ENCODE results near the gene NUPR1. TPM values are rescaled to one million over a fixed set of nuclear protein-coding genes. Genes with fewer than 3 reads are reported as not detected.
"Not testable (repeated sequence)": the region's sequence is repeated elsewhere in the genome, so short reads cannot be mapped to it uniquely, and the experiment has no call there.

NUPR1 gene, protein sequence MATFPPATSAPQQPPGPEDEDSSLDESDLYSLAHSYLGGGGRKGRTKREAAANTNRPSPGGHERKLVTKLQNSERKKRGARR
- total RNA-seq: 44.9 TPM

DNA sequence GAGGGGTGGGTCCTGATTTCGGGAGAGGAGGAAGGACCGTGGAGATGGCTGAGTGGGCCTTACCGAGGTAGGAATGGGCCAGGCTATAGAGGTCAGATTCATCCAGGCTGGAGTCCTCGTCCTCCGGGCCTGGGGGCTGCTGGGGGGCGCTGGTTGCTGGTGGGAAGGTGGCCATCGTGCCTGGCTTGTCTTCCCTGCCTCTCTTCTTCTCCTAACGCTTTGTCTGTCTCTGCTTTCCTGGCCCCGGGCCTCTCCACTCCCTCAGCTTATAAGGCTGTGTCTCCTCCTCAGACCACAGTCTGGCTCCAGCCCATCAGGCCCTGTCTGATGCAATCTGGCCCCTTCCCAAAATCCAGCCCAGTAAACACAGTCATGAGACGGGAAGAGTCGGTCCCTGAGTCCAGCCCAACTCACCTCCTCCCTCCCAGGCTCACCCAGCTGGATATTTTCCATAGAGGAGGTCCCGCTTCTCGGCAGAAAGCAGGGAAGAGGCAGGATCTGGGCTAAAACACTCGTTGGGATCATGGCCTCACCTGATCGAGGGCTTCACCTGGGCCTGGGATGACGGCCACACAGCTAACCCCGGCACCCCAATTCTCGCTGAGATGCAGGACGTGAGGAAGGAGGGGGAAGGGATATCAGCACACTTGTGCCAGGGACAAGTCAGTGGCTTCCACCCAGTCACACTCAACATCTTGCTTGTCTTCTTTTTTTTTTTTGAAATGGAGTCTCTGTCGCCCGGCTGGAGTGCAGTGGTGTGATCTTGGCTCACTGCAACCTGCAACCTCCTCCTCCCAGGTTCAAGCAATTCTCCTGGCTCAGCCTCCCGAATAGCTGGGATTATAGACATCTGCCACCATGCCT lies at the start of gene NUPR1:
Gene NUPR1, minus strand, starts transcription at position 242 of the 864 bp plus-strand sequence. Its CDS starts 67 bp downstream, at position 175.
- DNase-seq (ENCODE audit: low spot score): peak; percentile 90

DNA sequence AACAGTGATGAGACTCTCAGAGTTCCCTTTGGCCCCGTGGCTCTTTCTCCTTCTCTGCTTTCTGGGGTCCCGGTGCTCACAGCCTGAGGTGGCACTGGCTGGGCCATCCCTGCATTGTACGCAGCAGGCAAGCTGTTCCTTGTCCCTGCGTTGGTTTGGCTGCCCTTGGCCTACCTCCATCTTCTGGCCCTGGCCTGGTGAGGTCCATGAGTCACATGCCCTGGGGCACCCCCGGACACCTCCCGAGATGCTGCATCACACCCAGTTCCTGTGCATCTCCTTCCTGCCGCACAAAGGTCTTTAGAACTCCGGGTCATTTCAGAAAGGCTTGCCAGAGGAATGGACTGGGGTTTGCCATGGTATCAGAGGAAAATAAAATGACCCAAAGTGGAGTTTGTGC lies 48.6 kb upstream of the NUPR1 start:
- no peak for DNase-seq (ENCODE audit: low spot score)

DNA sequence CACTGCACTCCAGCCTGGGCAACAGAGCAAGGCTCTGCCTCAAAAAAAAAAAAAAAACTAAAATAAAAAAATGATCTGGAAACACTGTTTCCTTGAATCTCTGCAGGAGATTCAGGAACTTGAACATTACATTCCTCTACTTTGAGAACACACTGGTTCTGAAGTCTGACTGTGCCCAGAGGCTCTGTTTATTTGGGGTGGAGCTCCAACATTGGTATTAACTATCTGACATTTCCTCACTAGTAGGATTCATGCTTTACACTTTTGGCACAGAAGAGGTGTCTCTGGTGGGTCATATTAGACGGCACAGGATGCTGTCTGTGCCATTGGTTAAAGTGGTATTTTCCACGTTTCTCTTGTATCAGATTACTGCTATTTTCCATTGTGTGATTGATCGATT lies 47.7 kb upstream of the NUPR1 start:
- DNase-seq (ENCODE audit: low spot score): no peak

GRCh38 chr16:28585674-28586073 lies 46.9 kb upstream of the NUPR1 start:
- DNase-seq (ENCODE audit: low spot score): no peak

DNA sequence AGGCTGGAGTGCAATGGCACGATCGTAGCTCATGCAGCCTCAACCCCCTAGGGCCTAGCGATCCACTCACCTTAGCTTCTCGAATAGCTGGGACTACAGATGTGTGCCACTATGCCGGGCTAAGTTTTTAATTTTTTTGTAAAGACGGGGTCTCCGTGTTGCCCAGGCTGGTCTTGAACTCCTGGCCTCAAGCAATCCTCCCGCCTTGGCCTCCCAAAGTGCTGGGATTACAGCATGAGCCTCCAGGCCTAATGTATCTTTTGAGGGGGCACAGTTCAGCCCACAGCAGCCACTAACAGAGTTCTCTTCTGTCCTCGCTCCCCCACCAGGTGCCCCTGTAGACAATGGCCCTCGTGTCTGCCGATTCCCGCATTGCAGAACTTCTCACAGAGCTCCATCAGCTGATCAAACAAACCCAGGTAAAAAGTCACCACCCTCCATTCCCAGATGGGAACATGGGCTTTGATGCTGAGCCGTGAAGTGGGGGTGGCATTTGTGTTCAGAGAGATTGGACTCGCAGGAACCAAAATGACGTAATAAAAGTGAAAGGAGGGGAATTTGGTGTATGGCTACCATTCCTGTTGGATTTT lies 42.0 kb upstream of the NUPR1 start:
- DNase-seq (ENCODE audit: low spot score): no peak

- DNase-seq (ENCODE audit: low spot score): no peak
Measured at GRCh38 chr16:28575446-28576109, 36.8 kb upstream of the NUPR1 start.

GRCh38 chr16:28574925-28575324 lies 36.2 kb upstream of the NUPR1 start:
- no peak for DNase-seq (ENCODE audit: low spot score)

DNA sequence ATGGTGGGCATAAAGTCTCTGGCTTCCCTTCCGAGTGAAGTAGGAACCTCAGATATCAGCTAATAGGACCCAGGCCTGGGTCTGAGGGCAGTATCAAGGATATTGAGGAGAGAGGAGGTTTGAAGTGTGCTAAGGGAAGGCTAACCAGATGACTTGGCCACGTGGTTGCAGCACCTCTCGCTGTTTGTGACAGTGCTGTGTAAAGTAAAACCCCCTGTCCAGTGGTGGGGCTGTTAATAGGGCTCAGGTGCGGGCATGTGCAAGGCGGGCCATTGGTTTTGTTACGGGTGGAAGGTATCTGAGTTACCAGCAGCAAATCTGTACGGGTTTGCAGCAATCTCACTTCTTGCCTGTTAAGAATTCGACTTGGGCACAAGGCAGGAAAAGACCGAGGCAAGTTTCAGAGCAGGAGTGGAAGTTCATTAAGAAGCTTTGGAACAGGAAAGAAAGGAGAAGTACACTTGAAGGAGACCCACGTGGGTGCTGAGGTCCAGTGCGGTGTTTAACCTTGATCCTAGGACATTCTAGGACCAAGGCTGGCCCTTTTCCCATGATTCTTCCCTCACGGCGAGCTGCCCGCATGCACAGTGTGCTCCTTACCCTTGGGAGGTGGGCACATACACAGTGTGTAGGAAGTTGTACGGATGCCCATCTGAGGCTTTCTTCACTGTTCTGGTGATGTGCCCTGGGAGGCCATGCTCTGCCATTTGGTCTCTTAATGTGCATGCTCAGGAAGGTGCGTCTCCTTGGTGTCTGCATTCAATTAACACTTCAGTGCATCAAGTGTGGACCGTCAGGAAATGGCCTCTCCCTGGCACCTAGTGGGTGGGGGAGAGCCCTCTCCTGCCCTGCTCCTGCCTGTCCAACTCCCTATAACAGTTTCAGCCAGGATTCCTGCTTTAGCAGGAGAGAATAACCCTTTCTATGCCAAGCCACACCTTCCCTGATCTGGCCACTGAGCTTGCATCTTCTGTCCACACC lies 35.3 kb upstream of the NUPR1 start:
- DNase-seq (ENCODE audit: low spot score): no peak

- no peak for DNase-seq (ENCODE audit: low spot score)
Measured at GRCh38 chr16:28572696-28573510, 34.1 kb upstream of the NUPR1 start.

DNA sequence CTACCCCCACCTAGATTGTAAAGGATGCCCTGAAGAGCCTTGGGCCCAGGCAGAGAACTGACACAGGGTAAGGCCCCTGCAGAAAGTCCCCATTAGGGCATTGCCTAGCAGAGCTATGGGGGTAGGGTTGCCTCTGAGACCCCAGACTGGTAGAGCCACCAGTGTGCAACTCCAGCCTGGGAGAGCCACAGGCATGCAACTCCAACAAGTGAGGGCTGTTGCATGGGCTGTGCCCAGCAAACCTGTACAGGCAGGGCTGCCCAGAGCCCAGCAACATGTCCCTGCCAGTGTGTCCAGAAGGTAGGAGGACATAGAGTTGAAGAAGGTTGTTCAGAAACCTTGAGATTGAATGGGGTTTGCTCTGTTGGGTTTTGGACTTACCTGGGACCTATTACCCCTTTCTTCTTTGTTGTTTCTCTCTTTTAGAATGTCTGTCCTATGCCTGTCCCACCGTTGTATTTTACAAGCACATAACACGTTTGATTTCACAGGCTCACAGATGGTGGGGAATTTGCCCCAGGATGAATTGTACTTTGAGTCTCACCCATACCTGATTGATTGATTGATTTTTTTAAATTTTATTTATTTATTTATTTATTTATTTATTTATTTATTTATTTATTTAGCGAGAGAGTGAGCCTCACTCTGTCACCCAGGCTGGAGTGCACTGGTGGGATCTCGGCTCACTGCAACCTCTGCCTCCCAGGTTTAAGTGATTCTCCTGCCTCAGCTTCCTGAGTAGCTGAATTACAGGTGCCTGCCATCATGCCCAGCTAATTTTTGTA lies 31.4 kb upstream of the NUPR1 start:
- DNase-seq (ENCODE audit: low spot score): no peak

DNA sequence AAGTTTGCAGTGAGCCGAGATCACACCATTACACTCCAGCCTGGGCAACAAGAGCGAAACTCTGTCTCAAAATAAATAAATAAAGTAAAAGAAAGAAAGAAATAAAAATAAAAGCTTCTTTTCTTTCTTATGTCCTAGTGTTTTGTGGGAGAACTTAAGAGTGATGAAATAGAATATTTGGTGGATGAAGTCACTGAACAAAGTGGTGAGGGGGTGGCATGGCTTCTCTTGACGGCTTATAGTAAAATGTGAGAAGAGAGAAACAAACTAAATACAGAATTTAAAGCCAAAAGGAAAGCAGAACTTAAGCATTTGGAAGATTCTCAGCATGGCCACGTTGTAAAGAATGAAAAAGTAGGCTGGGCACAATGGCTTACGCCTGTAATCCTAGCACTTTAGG lies 30.2 kb upstream of the NUPR1 start:
- DNase-seq (ENCODE audit: low spot score): no peak

DNA sequence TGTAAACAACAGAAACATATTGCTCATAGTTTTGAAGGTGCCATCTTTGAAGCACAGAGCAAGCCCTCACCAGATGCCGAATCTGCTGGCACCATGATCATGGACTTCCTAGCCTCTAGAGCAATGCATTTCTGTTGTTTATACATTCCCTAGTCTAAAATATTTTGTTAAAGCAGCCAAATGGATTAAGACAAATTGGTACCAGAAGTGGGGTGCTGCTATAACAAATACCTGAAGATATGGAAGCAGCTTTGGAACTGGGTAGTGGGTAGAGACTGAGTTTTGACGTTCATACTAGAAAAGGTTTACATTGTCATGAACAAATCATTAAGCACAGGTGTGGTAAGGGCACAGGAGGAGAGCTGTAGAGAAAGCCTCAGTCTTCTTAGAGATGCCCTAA lies 28.5 kb upstream of the NUPR1 start:
- no peak for DNase-seq (ENCODE audit: low spot score)

DNA sequence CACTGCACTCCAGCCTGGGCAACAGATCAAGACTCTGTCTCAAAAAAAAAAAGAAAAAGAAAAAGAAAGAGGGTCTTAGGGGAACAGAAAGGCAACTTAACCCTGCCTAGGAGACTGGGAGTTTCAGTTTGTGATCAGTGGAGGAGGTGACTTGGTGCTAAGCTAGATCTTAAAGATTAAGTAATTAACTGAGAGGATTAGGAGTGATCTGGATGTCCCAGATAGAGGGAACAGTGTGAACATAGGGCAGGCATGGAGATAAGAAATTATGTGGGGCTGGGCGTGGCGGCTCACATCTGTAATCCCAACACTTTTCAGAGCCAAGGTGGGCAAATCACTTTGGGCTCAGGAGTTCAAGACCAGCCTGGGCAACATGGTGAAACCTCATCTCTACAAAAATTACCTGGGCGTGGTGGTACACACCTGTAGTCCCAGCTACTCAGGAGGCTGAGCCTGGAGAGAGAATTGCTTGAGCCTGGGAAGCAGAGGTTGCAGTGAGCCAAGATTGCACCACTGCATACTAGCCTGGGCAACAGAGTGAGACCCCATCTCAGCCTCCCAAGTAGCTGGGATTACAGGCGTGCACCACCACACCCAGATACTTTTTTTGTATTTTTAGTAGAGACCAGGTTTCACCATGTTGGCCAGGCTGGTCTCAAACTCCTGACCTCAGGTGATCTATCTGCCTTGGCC lies 27.6 kb upstream of the NUPR1 start:
- not testable (repeated sequence) for DNase-seq (ENCODE audit: low spot score)

GRCh38 chr16:28563218-28563617 lies 24.4 kb upstream of the NUPR1 start:
- DNase-seq (ENCODE audit: low spot score): no peak

DNA sequence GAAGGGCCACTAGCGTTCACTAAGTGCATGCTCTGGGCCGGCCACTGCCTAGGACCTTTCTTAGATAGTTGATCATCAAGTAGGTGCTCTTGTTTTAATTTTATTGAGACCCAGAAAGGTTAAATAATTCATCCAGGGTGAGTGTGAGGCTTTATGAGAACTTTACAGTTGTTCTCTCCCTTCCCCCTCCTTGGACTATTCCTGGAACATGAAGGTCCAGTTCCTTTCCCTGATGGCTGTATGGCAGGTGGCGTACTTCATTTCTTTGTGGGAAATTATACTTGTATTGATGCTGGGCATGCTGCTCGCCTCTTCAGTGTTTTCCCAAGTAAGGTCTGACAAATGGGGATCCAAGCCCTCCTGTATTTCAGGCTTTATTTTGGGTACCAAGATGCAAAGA lies 23.4 kb upstream of the NUPR1 start:
- DNase-seq (ENCODE audit: low spot score): no peak

DNA sequence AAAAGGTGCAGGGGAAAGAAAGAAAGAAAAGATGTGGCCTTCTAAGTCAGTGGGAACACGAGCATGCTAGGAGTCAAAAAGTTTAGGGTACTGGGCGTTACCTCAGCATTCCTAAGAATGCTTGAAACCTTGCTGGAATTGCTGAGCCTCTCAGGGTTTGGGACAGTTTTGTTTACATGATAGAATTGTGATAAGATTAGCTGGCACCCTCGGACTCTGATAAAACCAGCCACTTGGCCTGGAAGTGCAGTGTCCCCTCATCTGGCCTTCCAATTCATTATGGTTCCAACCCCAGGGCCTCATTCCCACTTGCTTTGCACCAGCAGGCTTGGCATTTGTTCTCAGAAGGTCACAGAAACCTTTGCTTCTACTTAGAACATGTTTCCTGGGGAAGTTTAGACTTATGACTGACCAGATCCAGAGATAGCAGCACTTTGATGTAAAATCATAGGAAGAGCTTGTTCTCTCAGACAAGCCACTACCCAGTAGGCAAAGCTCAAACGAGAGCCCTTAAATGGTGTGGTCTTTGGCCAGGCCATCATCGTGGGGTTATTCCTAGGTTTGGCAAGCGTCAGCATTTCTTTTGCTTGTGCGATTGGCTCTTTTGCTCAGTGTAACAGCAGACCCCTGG lies 22.9 kb upstream of the NUPR1 start:
- DNase-seq (ENCODE audit: low spot score): no peak

GRCh38 chr16:28558456-28558855 lies 19.7 kb upstream of the NUPR1 start:
- no peak for DNase-seq (ENCODE audit: low spot score)

- no peak for DNase-seq (ENCODE audit: low spot score)
Measured at GRCh38 chr16:28556914-28557320, 18.1 kb upstream of the NUPR1 start.

- DNase-seq (ENCODE audit: low spot score): no peak
Measured at GRCh38 chr16:28555561-28555960, 16.8 kb upstream of the NUPR1 start.
